NCI-H187 treated with DMSO at 0.1 percent for 48 hours (cell line): ENCODE measurements around the gene FLYWCH1.
"Not testable (repeated sequence)": the region's sequence is repeated elsewhere in the genome, so short reads cannot be mapped to it uniquely, and the experiment has no call there.

Experiments
- DNase-seq: peaks from one replicate; lab custom pipeline; 2025; lab: John Stamatoyannopoulos, UW

The FLYWCH1 gene

DNA sequence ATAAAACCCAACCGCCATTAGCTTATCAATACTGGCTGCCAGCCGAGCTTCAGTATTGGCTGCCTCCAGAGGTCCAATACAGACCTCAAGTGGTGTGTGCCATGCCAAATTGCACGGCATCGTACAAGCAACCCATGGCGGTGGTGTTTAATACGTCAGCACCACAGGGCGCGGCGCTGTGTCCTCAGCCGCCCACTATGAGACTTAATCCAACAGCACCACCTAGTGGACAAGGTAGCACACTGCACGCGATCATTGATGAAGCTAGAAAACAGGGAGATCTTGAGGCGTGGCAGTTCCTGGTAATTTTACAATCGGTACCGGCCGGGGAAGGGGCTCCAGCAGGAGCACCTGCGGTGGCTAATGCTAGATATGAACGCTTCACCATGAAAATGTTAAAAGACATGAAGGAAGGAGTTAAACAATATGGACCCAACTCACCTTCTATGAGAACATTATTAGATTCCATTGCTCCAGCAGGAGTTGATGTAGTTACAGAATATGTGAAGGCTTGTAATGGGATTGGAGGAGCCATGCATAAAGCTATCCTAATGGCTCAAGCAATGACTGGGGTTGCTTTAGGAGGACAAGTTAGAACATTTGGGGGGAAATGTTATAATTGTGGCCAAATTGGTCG, 15.4 kb downstream of the FLYWCH1 start:
- DNase-seq, result peak; percentile 87

DNA sequence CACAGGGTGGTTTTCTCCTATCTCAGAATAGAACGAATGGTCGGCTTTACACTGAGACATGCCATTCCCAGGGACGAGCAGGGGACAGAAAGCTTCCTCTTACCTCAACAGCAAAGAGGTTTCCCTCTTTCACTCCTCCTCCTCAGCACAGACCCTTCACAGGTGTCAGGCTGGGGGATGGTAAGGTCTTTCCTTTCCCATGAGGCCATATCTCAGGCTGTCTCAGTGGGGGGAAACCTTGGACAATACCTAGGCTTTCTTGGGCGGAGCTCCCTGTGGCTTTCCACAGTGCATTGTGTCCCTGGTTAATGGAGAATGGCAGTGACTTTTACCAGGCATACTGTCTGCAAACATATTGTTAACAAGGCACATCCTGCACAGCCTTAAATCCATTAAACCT, 16.4 kb downstream of the FLYWCH1 start:
- not testable (repeated sequence) for DNase-seq

DNA sequence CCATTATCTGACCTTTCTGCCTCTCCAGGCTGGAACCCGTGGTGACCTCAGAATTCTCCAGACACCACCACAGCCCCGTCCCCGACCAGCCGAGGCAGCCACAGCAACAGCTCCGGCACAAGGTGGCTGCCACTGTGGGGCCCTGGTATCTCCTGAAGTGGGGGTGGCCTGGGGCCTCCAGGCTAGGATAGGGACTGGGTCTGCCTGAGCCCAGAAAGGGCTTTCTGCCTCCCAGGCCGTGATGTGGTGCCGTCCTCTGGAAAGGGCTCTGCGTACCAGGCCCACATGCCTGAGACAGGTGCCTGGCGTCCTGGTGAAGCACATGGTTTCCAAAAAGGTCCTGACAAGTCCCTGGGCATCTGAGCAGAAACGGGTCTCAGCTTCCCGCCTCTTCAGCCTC, 17.1 kb downstream of the FLYWCH1 start:
- no peak for DNase-seq

- DNase-seq, result no peak
Measured at GRCh38 chr16:2929693-2930092, 18.0 kb downstream of the FLYWCH1 start.

DNA sequence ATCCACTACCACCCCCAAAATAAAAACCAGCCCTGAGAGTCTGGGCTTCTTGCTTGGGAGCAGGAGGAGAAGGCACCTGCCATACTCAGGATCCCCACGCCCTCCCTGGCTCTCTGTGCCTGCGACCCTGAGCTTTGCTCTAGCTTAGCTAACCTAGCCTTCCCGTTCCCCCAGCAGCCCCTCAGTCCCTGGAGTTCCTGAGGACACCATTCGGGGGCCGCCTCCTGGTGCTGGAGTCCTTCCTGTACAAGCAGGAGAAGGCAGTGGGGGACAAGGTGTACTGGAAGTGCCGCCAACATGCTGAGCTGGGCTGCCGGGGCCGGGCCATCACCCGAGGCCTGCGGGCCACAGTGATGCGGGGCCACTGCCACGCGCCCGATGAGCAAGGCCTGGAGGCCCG, 18.5 kb downstream of the FLYWCH1 start:
- no peak for DNase-seq

DNA sequence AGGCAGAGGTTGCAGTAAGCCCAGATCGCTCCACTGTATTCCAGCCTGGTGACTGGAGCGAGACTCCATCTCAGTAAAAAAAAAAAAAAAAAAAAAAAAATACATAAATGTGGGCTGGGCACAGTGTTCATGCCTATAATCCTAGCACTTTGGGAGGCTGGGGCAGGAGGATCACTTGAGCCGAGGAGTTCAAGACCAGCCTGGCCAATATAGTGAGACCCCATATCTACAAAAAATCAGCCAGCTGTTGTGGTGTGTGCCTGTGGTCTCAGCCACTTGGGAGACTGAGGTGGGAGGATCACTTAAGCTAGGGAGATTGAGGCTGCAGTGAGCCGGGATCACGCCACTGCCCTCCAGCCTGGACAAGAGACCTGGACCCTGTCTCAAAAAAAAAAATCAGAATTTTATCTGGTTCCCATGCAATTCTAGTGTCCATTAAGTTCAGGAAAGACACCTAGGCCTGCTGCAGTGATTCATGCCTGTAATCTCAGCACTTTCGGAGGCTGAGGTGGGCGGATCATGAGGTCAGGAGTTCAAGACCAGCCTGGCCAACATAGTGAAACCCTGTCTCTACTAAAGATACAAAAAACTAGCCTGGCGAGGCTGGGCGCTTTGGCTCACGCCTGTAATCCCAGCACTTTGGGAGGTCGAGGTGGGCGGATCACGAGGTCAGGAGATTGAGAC, 19.6 kb downstream of the FLYWCH1 start:
- DNase-seq, result not testable (repeated sequence)

GRCh38 chr16:2933136-2933535, 21.4 kb downstream of the FLYWCH1 start:
- DNase-seq, result no peak

- DNase-seq, result no peak
Measured at GRCh38 chr16:2933701-2934100, 22.0 kb downstream of the FLYWCH1 start.

DNA sequence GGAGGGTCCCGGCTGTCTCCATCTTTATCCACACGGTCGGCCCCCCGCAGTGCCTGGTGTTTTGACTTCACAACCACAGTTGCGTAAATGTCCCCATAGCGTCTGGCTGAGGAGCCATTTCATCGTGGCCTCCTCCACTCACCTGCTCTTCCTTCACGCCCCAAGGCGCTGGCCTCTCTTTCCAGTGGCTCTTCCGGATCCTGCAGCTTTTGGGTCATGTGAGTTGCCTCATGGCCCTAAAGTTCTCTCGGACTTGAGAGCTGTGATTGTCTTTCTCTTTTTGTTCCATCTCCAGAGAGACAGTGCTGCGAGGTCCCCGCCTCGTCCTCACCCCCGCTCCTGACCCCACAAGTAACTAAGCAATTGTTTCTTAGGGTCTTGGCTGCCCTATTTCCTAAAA, 22.7 kb downstream of the FLYWCH1 start:
- DNase-seq, result no peak

DNA sequence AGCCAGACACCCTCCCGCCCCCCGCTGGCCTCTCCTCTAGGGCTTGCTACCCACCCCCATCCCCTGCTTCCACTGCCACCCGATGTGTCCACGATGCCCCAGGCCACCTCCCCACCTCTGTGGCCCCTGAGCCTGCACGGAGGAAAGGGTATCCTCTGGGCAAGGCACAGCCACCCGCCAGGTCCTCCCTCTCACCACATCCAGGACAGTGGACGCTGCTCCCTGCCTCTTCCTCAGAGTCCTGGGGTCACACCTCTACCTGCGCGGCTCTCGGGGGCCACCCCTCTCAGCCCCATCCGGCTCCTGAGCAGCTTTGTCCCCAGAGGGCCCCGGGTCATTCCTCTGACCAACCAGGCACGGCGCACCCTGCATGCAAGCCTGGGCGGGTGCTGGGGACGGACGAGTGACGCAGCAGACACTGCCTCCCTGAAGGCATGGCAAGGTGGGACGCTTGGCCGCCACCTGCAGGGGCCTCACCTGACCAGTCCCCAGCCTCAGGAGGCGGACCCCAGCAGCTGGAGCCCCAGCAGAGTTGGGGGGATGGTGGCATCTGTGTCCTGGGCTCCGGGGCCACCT, 24.8 kb downstream of the FLYWCH1 start:
- DNase-seq, result no peak

GRCh38 chr16:2937170-2937569, 25.4 kb downstream of the FLYWCH1 start:
- DNase-seq, result no peak

GRCh38 chr16:2938206-2938605, 26.5 kb downstream of the FLYWCH1 start:
- DNase-seq, result no peak

DNA sequence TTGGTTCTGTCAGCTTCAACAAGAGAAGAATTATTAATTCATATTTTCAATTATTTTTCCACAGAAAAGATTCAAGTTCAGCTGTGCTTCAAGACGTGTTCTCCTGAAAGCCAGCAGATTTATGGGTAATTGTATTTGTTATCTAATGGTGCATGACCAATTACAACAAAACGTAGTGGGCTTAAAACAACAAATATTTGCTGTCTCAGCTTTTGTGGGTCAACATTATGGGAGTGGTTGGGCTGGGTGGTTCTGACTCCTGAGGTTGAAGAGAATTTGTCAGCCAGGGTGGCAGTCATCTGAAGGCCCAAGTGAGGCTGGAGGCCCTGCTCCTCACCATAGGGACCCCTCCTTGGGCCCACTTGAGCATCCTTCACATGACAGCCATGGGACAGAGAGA, 28.2 kb downstream of the FLYWCH1 start:
- no peak for DNase-seq

GRCh38 chr16:2942045-2942444, 30.3 kb downstream of the FLYWCH1 start:
- DNase-seq, result no peak

DNA sequence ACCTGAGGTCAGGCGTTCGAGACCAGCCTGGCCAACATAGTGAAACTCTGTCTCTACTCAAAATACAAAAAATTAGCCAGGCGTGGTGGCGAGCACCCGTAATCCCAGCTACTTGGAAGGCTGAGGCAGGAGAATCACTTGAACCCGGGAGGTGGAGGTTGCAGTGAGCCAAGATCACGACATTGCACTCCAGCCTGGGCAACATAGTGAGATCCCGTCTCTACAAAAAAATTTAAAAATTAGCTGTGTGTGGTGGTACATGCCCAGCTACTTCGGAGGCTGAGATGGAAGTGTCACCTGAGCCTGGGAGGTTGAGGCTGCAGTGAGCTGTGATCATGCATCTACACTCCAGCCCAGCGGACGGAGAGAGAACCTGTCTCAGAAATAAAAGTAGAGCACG, 32.0 kb downstream of the FLYWCH1 start:
- not testable (repeated sequence) for DNase-seq

GRCh38 chr16:2946649-2947048, 34.9 kb downstream of the FLYWCH1 start:
- no peak for DNase-seq

DNA sequence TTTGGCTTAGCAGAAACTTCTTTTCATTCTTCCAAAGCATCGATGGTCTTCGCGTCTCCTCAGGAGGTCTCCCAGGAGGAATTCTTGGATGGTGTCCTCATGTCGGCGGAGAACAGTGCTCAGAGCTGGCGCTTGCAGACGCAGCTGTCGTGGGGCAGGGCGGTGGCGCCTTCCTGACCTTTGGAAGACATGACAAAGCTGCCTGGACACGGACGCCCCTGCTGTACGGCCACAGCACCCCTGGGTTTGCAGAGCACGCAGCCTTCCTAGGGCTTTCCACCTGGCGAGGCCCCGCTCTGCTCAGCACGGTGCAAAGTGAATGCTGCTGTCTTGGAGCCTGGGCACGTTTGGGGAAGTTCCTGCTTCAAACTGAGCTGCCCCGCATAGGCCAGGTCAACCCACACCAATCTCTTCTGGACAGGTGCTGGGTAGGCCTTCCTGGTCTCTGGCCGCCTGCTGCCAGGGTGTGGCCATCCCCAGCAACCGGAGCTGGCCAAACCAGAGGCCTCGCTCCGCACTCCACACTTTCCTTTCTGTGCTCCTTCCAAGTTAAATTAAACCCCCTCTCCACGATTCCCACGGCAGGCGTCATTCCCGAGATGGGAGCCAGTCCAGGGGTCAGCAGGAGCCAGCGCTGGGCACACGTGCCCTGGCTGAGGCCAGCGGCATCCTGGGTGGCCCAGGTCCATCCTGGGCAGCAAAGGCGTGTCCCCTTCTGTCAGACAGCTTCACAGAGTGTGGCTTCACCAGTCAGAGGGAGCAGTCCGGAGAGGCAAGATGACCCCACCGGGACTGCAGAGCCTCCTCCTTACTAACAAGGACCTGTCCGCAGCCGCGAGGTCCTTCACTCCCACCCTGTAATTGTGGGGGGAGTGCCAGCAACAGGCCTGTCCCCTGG, 37.3 kb downstream of the FLYWCH1 start:
- DNase-seq, result no peak

DNA sequence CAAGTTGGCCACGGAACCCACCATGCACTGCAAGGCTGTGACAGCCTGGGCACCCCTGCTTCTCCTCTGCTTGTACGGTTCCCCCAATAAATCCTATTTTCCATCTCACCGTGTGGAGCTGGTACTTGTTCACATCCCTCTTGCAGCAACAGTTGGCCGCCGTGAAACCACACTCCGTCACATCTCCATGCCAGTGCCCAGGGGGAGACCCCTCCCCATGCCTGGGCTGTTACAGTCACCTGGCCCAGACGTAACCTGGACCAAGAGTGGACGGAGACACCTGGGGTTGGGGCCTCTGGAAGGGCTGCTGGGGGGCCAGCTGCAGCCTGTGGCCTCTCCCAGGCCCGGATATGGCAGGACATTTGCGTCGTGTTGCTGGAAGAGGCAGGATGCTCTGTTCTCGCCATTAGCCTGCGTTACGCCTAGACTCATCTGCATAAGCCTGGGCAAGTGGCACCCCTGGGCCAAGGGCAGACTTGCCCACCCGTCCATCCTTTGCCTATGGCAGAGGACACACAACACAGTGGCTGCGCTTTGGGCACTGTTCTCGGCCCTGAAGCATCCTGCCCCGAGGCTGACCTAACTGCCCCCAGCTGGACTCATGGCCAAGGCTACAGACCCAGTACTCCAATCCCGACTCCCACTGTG, 38.1 kb downstream of the FLYWCH1 start:
- DNase-seq, result no peak

GRCh38 chr16:2950353-2950724, 38.6 kb downstream of the FLYWCH1 start:
- no peak for DNase-seq

GRCh38 chr16:2950773-2951172, 39.0 kb downstream of the FLYWCH1 start:
- DNase-seq, result no peak

GRCh38 chr16:2952679-2953078, 40.9 kb downstream of the FLYWCH1 start:
- DNase-seq, result peak; percentile 14
